WTC11 (cell line): ENCODE measurements around the gene DDX39B. TPM values are rescaled to one million over a fixed set of nuclear protein-coding genes. Genes with fewer than 3 reads are reported as not detected.

Experiments used
- ATAC-seq: fragments of 200-7000 bp; cut with Tn5 transposase; 2 replicates; pipeline ENCODE4 v1.10.0; 2021; ENCODE audit warnings: mild to moderate bottlenecking, moderate library complexity
- CTCF ChIA-PET: fragments of 300-600 bp; sonication (Branson Sonifier 250); formaldehyde crosslinking; loops from one replicate; lab custom pipeline; 2021; ENCODE audit warnings: antibody characterized with exemption; lab: Charles Lee
- POLR2A ChIA-PET: fragments of 350-600 bp; sonication (Branson Sonifier 250); formaldehyde crosslinking; loops from one replicate; lab custom pipeline; 2021; ENCODE audit warnings: antibody characterized with exemption; lab: Charles Lee
- DNase-seq: peaks from one replicate; pipeline ENCODE4 v3.0.0; 2021; ENCODE audit warnings: low spot score
- H3K27ac Mint-ChIP-seq: 2 replicates; pipeline ENCODE4 v1.8.0; 2021; ENCODE audit warnings: mixed read lengths
- H3K27me3 Mint-ChIP-seq: 2 replicates; pipeline ENCODE4 v1.8.0; 2021; ENCODE audit warnings: low read depth, mild to moderate bottlenecking, moderate library complexity, mixed read lengths
- H3K36me3 Mint-ChIP-seq: 2 replicates; pipeline ENCODE4 v1.8.0; 2021; ENCODE audit warnings: mixed read lengths
- H3K4me1 Mint-ChIP-seq: 2 replicates; pipeline ENCODE4 v1.8.0; 2022; ENCODE audit warnings: mixed read lengths
- H3K4me3 Mint-ChIP-seq: 2 replicates; pipeline ENCODE4 v1.8.0; 2021; ENCODE audit warnings: mild to moderate bottlenecking, moderate library complexity, mixed read lengths
- H3K9me3 Mint-ChIP-seq: 2 replicates; pipeline ENCODE4 v1.8.0; 2021; ENCODE audit warnings: mixed read lengths
- ATF1 ChIP-seq: sonication (generic); formaldehyde crosslinking; IDR thresholded peaks from 2 replicates; pipeline ENCODE4 v1.8.1; 2023; ENCODE audit warnings: mild to moderate bottlenecking, moderate library complexity, missing genetic modification reagents
- EMX1 ChIP-seq: fragments of 250-450 bp; sonication (Bioruptor Pico); IDR thresholded peaks from 2 replicates; pipeline ENCODE4 v1.8.0; 2021; ENCODE audit warnings: mild to moderate bottlenecking
- ETV6 ChIP-seq: sonication (generic); formaldehyde crosslinking; IDR thresholded peaks from 2 replicates; pipeline ENCODE4 v1.8.1; 2022; ENCODE audit warnings: mild to moderate bottlenecking, missing genetic modification reagents
- NFATC4 ChIP-seq: fragments of 250-450 bp; sonication (Bioruptor Pico); IDR thresholded peaks from 2 replicates; pipeline ENCODE4 v1.9.0; 2021; ENCODE audit warnings: mild to moderate bottlenecking
- SMAD3 ChIP-seq: sonication (generic); formaldehyde crosslinking; IDR thresholded peaks from 2 replicates; pipeline ENCODE4 v1.8.0; 2022; ENCODE audit warnings: missing genetic modification reagents, mild to moderate bottlenecking, borderline replicate concordance
- ZNF121 ChIP-seq: sonication (generic); formaldehyde crosslinking; IDR thresholded peaks from 2 replicates; pipeline ENCODE4 v1.8.0; 2023; ENCODE audit warnings: missing genetic modification reagents
- ZNF138 ChIP-seq: sonication (generic); formaldehyde crosslinking; conservative IDR thresholded peaks from 2 replicates; pipeline ENCODE4 v1.8.1; 2022; ENCODE audit warnings: mild to moderate bottlenecking, moderate library complexity, missing genetic modification reagents
- ZNF423 ChIP-seq: fragments of 250-450 bp; sonication (Bioruptor Pico); IDR thresholded peaks from 2 replicates; pipeline ENCODE4 v2.1.2; 2022; ENCODE audit warnings: mild to moderate bottlenecking, moderate library complexity
- ZNF671 ChIP-seq: fragments of 250-450 bp; sonication (Bioruptor Pico); IDR thresholded peaks from 2 replicates; pipeline ENCODE4 v1.8.0; 2021; ENCODE audit warnings: mild to moderate bottlenecking
- total RNA-seq: library from RNA; stranded (reverse); gene quantifications from 3 replicates; pipeline ENCODE4 v1.2.3, GENCODE V29; 2021
- TF ChIP-seq, protein P1 (sequence below): fragments of 200-600 bp; IDR thresholded peaks from 2 replicates; pipeline ENCODE4 v1.8.0; 2022; ENCODE audit warnings: antibody characterized with exemption
- TF ChIP-seq, protein P2 (sequence below): sonication (generic); formaldehyde crosslinking; IDR thresholded peaks from 2 replicates; pipeline ENCODE4 v1.8.1; 2023; ENCODE audit warnings: mild to moderate bottlenecking, moderate library complexity, missing genetic modification reagents
- TF ChIP-seq, protein P3 (sequence below): sonication (generic); formaldehyde crosslinking; IDR thresholded peaks from 2 replicates; pipeline ENCODE4 v1.8.1; 2023; ENCODE audit warnings: mild to moderate bottlenecking, missing genetic modification reagents, borderline replicate concordance
- TF ChIP-seq, protein P4 (sequence below): sonication (generic); formaldehyde crosslinking; IDR thresholded peaks from 2 replicates; pipeline ENCODE4 v1.8.0; 2022; ENCODE audit warnings: mild to moderate bottlenecking, missing genetic modification reagents
- TF ChIP-seq, protein P5 (sequence below): fragments of 250-450 bp; sonication (Bioruptor Pico); IDR thresholded peaks from 2 replicates; pipeline ENCODE4 v1.8.0; 2021; ENCODE audit warnings: mild to moderate bottlenecking
- TF ChIP-seq, protein P6 (sequence below): sonication (generic); formaldehyde crosslinking; IDR thresholded peaks from 2 replicates; pipeline ENCODE4 v1.8.0; 2022; ENCODE audit warnings: mild to moderate bottlenecking, missing genetic modification reagents
- TF ChIP-seq, protein P7 (sequence below): sonication (generic); formaldehyde crosslinking; IDR thresholded peaks from 2 replicates; pipeline ENCODE4 v1.8.1; 2023; ENCODE audit warnings: mild to moderate bottlenecking, missing genetic modification reagents
- TF ChIP-seq, protein P8 (sequence below): sonication (generic); formaldehyde crosslinking; conservative IDR thresholded peaks from 2 replicates; pipeline ENCODE4 v1.8.1; 2023; ENCODE audit warnings: mild to moderate bottlenecking, low read depth, missing genetic modification reagents, moderate library complexity

The DDX39B gene
- total RNA-seq, 1 experiment from 2014 or later: 712 TPM

DNA sequence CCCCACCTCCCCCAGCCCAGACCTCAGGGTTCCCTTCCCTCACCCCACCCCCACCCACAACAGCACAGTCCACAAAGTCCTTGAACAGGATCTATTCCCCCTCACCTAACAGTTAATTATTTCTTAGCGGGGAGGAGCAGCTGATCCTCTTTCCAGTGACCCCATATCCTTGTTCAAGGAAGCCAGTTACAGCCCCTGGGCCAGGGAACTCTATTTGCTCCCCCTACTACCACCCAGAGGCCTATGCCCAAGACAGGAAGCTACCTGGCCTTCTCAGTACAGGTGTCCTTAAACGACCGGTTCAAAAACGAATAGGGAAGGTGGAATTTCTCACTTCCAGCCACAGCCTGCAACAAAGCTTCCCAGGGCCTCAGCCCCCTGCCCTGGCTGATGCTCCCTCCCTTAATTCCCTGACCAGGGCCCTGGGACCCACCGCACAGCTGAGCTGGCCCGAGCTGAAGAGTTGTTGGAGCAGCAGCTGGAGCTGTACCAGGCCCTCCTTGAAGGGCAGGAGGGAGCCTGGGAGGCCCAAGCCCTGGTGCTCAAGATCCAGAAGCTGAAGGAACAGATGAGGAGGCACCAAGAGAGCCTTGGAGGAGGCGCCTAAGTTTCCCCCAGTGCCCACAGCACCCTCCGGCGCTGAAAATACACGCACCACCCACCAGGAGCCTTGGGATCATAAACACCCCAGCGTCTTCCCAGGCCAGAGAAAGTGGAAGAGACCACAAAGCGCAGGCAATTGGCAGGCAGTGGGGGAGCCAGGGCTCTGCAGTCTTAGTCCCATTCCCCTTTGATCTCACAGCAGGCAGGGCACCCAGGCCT is 12.3 kb downstream of the DDX39B start (continued):
- TF ChIP-seq, protein P1, sequence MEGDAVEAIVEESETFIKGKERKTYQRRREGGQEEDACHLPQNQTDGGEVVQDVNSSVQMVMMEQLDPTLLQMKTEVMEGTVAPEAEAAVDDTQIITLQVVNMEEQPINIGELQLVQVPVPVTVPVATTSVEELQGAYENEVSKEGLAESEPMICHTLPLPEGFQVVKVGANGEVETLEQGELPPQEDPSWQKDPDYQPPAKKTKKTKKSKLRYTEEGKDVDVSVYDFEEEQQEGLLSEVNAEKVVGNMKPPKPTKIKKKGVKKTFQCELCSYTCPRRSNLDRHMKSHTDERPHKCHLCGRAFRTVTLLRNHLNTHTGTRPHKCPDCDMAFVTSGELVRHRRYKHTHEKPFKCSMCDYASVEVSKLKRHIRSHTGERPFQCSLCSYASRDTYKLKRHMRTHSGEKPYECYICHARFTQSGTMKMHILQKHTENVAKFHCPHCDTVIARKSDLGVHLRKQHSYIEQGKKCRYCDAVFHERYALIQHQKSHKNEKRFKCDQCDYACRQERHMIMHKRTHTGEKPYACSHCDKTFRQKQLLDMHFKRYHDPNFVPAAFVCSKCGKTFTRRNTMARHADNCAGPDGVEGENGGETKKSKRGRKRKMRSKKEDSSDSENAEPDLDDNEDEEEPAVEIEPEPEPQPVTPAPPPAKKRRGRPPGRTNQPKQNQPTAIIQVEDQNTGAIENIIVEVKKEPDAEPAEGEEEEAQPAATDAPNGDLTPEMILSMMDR: no peak
- TF ChIP-seq EMX1: peak; percentile 78; the same call in 1 of the 2 replicates

DNA sequence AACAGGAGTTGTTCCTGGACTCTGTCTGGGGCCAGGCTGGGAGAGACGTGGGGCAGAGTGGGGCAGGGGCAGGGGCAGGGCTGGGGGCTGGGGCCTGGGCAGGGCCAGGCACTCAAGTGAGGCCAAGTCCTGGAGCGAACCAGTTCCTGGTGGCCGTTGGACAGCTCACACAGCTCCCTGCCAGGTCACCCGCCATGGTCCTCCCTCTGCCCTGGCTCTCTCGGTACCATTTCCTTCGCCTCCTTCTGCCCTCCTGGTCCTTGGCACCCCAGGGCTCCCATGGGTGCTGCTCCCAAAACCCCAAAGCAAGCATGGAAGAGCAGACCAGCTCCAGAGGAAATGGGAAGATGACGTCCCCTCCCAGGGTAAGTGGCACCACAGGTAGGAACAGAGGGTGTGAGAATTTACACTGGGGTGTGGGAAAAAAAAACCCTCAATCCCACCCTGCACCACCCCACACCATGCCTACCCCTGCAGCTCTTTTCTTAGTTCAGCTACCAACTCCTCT is 12.9 kb downstream of the DDX39B start, which contains the start of gene MCCD1:
Gene MCCD1 (plus strand): TSS at position 142 of the 508 bp plus-strand sequence. CDS start 53 bp downstream, at position 195.
- POLR2A ChIA-PET: interaction anchor here (1.9 to 2.2 kb wide), 4 partner anchors 12 to 31 kb away, joined by 8 to 17 read pairs (median 11); partner anchors contain the start of genes ATP6V1G2, DDX39B, MICB and NFKBIL1
- CTCF ChIA-PET: interaction anchor here (0.7 to 1.9 kb wide), 10 partner anchors 10 to 86 kb away, joined by 3 to 10 read pairs (median 4); partner anchors contain the start of genes ATP6V1G2 and MICB
- no peak within 1 kb of the TSS for H3K4me3 Mint-ChIP-seq
- peak within 1 kb of the TSS; percentile 93 for H3K27ac Mint-ChIP-seq
- H3K36me3 Mint-ChIP-seq: peaks cover 42% of the 10 kb centered on the region
- no peaks in the 10 kb centered on the region for H3K9me3 Mint-ChIP-seq
- H3K4me1 Mint-ChIP-seq: peaks cover 36% of the 10 kb centered on the region
- H3K27me3 Mint-ChIP-seq: no peaks in the 10 kb centered on the region
- no peak for DNase-seq
- peak; percentile 55 for ATAC-seq
- TF ChIP-seq, protein P2, sequence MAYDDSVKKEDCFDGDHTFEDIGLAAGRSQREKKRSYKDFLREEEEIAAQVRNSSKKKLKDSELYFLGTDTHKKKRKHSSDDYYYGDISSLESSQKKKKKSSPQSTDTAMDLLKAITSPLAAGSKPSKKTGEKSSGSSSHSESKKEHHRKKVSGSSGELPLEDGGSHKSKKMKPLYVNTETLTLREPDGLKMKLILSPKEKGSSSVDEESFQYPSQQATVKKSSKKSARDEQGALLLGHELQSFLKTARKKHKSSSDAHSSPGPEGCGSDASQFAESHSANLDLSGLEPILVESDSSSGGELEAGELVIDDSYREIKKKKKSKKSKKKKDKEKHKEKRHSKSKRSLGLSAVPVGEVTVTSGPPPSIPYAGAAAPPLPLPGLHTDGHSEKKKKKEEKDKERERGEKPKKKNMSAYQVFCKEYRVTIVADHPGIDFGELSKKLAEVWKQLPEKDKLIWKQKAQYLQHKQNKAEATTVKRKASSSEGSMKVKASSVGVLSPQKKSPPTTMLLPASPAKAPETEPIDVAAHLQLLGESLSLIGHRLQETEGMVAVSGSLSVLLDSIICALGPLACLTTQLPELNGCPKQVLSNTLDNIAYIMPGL: no peak
- peak; percentile 87; the same call in 1 of the 2 replicates for TF ChIP-seq ZNF671 (CRISPR knock-in tag)
- peak; percentile 60; the same call in 1 of the 2 replicates for TF ChIP-seq ZNF423 (CRISPR knock-in tag)
- TF ChIP-seq, protein P3, sequence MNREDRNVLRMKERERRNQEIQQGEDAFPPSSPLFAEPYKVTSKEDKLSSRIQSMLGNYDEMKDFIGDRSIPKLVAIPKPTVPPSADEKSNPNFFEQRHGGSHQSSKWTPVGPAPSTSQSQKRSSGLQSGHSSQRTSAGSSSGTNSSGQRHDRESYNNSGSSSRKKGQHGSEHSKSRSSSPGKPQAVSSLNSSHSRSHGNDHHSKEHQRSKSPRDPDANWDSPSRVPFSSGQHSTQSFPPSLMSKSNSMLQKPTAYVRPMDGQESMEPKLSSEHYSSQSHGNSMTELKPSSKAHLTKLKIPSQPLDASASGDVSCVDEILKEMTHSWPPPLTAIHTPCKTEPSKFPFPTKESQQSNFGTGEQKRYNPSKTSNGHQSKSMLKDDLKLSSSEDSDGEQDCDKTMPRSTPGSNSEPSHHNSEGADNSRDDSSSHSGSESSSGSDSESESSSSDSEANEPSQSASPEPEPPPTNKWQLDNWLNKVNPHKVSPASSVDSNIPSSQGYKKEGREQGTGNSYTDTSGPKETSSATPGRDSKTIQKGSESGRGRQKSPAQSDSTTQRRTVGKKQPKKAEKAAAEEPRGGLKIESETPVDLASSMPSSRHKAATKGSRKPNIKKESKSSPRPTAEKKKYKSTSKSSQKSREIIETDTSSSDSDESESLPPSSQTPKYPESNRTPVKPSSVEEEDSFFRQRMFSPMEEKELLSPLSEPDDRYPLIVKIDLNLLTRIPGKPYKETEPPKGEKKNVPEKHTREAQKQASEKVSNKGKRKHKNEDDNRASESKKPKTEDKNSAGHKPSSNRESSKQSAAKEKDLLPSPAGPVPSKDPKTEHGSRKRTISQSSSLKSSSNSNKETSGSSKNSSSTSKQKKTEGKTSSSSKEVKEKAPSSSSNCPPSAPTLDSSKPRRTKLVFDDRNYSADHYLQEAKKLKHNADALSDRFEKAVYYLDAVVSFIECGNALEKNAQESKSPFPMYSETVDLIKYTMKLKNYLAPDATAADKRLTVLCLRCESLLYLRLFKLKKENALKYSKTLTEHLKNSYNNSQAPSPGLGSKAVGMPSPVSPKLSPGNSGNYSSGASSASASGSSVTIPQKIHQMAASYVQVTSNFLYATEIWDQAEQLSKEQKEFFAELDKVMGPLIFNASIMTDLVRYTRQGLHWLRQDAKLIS (CRISPR knock-in tag): no peak
- no peak for TF ChIP-seq ETV6 (CRISPR knock-in tag)
- TF ChIP-seq ATF1 (CRISPR knock-in tag): no peak
- TF ChIP-seq, protein P4, sequence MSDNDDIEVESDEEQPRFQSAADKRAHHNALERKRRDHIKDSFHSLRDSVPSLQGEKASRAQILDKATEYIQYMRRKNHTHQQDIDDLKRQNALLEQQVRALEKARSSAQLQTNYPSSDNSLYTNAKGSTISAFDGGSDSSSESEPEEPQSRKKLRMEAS: no peak
- TF ChIP-seq ZNF138 (CRISPR knock-in tag): no peak
- TF ChIP-seq SMAD3 (CRISPR knock-in tag): no peak
- TF ChIP-seq, protein P5, sequence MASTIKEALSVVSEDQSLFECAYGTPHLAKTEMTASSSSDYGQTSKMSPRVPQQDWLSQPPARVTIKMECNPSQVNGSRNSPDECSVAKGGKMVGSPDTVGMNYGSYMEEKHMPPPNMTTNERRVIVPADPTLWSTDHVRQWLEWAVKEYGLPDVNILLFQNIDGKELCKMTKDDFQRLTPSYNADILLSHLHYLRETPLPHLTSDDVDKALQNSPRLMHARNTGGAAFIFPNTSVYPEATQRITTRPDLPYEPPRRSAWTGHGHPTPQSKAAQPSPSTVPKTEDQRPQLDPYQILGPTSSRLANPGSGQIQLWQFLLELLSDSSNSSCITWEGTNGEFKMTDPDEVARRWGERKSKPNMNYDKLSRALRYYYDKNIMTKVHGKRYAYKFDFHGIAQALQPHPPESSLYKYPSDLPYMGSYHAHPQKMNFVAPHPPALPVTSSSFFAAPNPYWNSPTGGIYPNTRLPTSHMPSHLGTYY (CRISPR knock-in tag): no peak; the same call in 1 of the 2 replicates
- TF ChIP-seq, protein P1: no peak
- TF ChIP-seq, protein P6, sequence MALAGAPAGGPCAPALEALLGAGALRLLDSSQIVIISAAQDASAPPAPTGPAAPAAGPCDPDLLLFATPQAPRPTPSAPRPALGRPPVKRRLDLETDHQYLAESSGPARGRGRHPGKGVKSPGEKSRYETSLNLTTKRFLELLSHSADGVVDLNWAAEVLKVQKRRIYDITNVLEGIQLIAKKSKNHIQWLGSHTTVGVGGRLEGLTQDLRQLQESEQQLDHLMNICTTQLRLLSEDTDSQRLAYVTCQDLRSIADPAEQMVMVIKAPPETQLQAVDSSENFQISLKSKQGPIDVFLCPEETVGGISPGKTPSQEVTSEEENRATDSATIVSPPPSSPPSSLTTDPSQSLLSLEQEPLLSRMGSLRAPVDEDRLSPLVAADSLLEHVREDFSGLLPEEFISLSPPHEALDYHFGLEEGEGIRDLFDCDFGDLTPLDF (CRISPR knock-in tag): no peak
- no peak for TF ChIP-seq ZNF121 (CRISPR knock-in tag)
- TF ChIP-seq, protein P7, sequence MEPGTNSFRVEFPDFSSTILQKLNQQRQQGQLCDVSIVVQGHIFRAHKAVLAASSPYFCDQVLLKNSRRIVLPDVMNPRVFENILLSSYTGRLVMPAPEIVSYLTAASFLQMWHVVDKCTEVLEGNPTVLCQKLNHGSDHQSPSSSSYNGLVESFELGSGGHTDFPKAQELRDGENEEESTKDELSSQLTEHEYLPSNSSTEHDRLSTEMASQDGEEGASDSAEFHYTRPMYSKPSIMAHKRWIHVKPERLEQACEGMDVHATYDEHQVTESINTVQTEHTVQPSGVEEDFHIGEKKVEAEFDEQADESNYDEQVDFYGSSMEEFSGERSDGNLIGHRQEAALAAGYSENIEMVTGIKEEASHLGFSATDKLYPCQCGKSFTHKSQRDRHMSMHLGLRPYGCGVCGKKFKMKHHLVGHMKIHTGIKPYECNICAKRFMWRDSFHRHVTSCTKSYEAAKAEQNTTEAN (CRISPR knock-in tag): no peak
- peak; percentile 78 for TF ChIP-seq NFATC4 (CRISPR knock-in tag)
- TF ChIP-seq, protein P8, sequence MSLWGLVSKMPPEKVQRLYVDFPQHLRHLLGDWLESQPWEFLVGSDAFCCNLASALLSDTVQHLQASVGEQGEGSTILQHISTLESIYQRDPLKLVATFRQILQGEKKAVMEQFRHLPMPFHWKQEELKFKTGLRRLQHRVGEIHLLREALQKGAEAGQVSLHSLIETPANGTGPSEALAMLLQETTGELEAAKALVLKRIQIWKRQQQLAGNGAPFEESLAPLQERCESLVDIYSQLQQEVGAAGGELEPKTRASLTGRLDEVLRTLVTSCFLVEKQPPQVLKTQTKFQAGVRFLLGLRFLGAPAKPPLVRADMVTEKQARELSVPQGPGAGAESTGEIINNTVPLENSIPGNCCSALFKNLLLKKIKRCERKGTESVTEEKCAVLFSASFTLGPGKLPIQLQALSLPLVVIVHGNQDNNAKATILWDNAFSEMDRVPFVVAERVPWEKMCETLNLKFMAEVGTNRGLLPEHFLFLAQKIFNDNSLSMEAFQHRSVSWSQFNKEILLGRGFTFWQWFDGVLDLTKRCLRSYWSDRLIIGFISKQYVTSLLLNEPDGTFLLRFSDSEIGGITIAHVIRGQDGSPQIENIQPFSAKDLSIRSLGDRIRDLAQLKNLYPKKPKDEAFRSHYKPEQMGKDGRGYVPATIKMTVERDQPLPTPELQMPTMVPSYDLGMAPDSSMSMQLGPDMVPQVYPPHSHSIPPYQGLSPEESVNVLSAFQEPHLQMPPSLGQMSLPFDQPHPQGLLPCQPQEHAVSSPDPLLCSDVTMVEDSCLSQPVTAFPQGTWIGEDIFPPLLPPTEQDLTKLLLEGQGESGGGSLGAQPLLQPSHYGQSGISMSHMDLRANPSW: no peak
